Measurements from ENCODE around the gene ARID1B.

ARID1B gene

GRCh38 chr6:156900292-156900691 lies 123.1 kb downstream of the ARID1B start:
- no peak for DNase-seq (ENCODE audit: extremely low read depth in 1 of 2, low read depth in 1 of 2)

- no peak for DNase-seq (ENCODE audit: extremely low read depth in 1 of 2, low read depth in 1 of 2)
Observed at GRCh38 chr6:156901309-156902019, 124.3 kb downstream of the ARID1B start.

GRCh38 chr6:156902782-156903181 lies 125.6 kb downstream of the ARID1B start:
- no peak for DNase-seq (ENCODE audit: extremely low read depth in 1 of 2, low read depth in 1 of 2)

GRCh38 chr6:156904176-156904967 lies 127.2 kb downstream of the ARID1B start:
- no peak for DNase-seq (ENCODE audit: extremely low read depth in 1 of 2, low read depth in 1 of 2)

GRCh38 chr6:156905801-156906200 lies 128.6 kb downstream of the ARID1B start:
- DNase-seq (ENCODE audit: extremely low read depth in 1 of 2, low read depth in 1 of 2): no peak

- DNase-seq (ENCODE audit: extremely low read depth in 1 of 2, low read depth in 1 of 2): no peak
Observed at GRCh38 chr6:156906451-156906850, 129.3 kb downstream of the ARID1B start.

- DNase-seq (ENCODE audit: extremely low read depth in 1 of 2, low read depth in 1 of 2): no peak
Observed at GRCh38 chr6:156909212-156910010, 132.2 kb downstream of the ARID1B start.

GRCh38 chr6:156910011-156910334 lies 132.8 kb downstream of the ARID1B start:
- no peak for DNase-seq (ENCODE audit: extremely low read depth in 1 of 2, low read depth in 1 of 2)

GRCh38 chr6:156910938-156911337 lies 133.8 kb downstream of the ARID1B start:
- no peak for DNase-seq (ENCODE audit: extremely low read depth in 1 of 2, low read depth in 1 of 2)

- DNase-seq (ENCODE audit: extremely low read depth in 1 of 2, low read depth in 1 of 2): no peak
Observed at GRCh38 chr6:156911581-156911980, 134.4 kb downstream of the ARID1B start.

- DNase-seq (ENCODE audit: extremely low read depth in 1 of 2, low read depth in 1 of 2): no peak
Observed at GRCh38 chr6:156912431-156912830, 135.3 kb downstream of the ARID1B start.

GRCh38 chr6:156914181-156914580 lies 137.0 kb downstream of the ARID1B start:
- no peak for DNase-seq (ENCODE audit: extremely low read depth in 1 of 2, low read depth in 1 of 2)

- no peak for DNase-seq (ENCODE audit: extremely low read depth in 1 of 2, low read depth in 1 of 2)
Observed at GRCh38 chr6:156916130-156916801, 139.1 kb downstream of the ARID1B start.

- DNase-seq (ENCODE audit: extremely low read depth in 1 of 2, low read depth in 1 of 2): no peak
Observed at GRCh38 chr6:156917213-156917612, 140.0 kb downstream of the ARID1B start.

GRCh38 chr6:156918647-156919046 lies 141.5 kb downstream of the ARID1B start:
- DNase-seq (ENCODE audit: extremely low read depth in 1 of 2, low read depth in 1 of 2): no peak

- DNase-seq (ENCODE audit: extremely low read depth in 1 of 2, low read depth in 1 of 2): no peak
Observed at GRCh38 chr6:156919370-156919769, 142.2 kb downstream of the ARID1B start.

GRCh38 chr6:156919814-156920369 lies 142.7 kb downstream of the ARID1B start:
- no peak for DNase-seq (ENCODE audit: extremely low read depth in 1 of 2, low read depth in 1 of 2)

- no peak for DNase-seq (ENCODE audit: extremely low read depth in 1 of 2, low read depth in 1 of 2)
Observed at GRCh38 chr6:156924246-156924645, 147.1 kb downstream of the ARID1B start.

- DNase-seq (ENCODE audit: extremely low read depth in 1 of 2, low read depth in 1 of 2): no peak
Observed at GRCh38 chr6:156925026-156925425, 147.8 kb downstream of the ARID1B start.

GRCh38 chr6:156925718-156926607 lies 148.8 kb downstream of the ARID1B start:
- DNase-seq (ENCODE audit: extremely low read depth in 1 of 2, low read depth in 1 of 2): no peak
